Activated gamma-delta T cell treated with Interleukin-2 at 50 U/mL for 16 hours (primary cell): ENCODE data around the gene EWSR1.
A peak's percentile ranks its signal among the peaks of the same experiment; 100 is the strongest.

ENCODE experiments used
- DNase-seq: peaks from one replicate; pipeline ENCODE4 v3.0.0-alpha.2; 2020

The EWSR1 gene

GRCh38 chr22:29270475-29271271 is 2.6 kb downstream of the EWSR1 start:
- DNase-seq: no peak

- DNase-seq: no peak
These were observed 4.6 kb downstream of the EWSR1 start for GRCh38 chr22:29272624-29273023.

DNA sequence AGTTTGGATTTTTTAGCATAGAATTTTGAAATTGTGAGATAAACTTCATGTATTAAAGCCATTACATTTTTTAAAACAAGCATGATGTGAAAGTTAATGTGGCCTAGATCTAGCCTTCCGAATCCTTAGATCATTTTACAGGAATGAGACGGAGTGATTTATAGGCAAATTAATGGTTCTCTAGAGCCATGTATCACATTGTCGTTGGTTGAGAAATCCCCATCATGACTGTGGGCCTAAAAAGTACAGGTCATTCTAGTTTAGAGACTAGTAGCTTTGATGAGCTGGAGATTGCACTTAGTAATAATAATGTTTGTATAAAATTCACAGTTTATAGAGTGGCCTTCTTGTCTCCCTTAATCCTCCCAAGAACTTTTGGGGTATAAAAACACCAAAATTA is 7.1 kb downstream of the EWSR1 start:
- DNase-seq: no peak

GRCh38 chr22:29275819-29276565 is 7.9 kb downstream of the EWSR1 start:
- no peak for DNase-seq

- DNase-seq: no peak
These were observed 9.9 kb downstream of the EWSR1 start for GRCh38 chr22:29277927-29278326.

DNA sequence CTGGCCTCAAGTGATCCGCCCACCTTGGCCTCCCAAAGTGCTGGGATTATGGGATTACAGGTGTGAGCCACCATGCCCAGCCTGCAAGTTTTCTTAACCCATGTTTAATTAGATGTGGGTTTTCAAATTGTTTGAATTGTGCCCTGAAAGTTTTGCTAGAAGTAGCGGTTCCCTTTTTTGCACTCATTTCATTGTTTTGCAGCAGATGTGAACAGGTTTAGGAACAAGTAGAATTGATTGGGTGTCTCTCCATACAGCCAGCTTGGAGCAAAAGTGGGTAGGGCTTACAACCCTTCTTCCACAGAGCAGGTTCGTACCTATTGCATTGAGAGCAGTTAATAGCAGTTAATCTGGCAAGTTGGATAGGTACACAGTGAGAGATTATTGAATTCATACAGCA is 16.1 kb downstream of the EWSR1 start:
- no peak for DNase-seq

GRCh38 chr22:29288837-29289236 is 20.8 kb downstream of the EWSR1 start:
- no peak for DNase-seq

- no peak for DNase-seq
These were observed 22.0 kb downstream of the EWSR1 start for GRCh38 chr22:29290061-29290460.

- DNase-seq: no peak
These were observed 23.1 kb downstream of the EWSR1 start for GRCh38 chr22:29291215-29291614.

DNA sequence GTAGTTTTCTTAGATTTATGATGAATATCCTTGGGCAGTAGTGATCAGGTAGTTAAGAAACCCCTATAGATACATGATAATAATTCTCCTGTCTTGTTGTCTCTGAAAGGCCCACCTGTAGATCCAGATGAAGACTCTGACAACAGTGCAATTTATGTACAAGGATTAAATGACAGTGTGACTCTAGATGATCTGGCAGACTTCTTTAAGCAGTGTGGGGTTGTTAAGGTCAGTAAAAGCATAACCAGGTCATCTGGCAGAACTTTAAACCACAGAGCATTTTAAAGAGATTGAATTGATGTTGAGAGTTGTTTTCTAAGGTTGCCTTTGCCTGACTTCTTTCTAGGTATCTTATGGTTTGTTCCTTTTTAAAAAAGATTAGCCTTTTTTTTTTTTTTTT is 24.3 kb downstream of the EWSR1 start:
- DNase-seq: no peak

- no peak for DNase-seq
These were observed 30.6 kb downstream of the EWSR1 start for GRCh38 chr22:29298641-29299040.

GRCh38 chr22:29299136-29299900 is 31.2 kb downstream of the EWSR1 start:
- DNase-seq: no peak

- DNase-seq: no peak
These were observed 32.4 kb downstream of the EWSR1 start for GRCh38 chr22:29300467-29300806.

- no peak for DNase-seq
These were observed 32.9 kb downstream of the EWSR1 start for GRCh38 chr22:29300807-29301601.

GRCh38 chr22:29301716-29302401 is 33.8 kb downstream of the EWSR1 start:
- DNase-seq: no peak

- DNase-seq: no peak
These were observed 34.3 kb downstream of the EWSR1 start for GRCh38 chr22:29302402-29302680.

- DNase-seq: no peak
These were observed 34.8 kb downstream of the EWSR1 start for GRCh38 chr22:29302681-29303465.

GRCh38 chr22:29305836-29306174 is 37.7 kb downstream of the EWSR1 start:
- DNase-seq: no peak

GRCh38 chr22:29306175-29306834 is 38.2 kb downstream of the EWSR1 start, which contains the start of gene GAS2L1:
Gene GAS2L1, plus strand, starts transcription at chr22:29306650. Its CDS starts 1,456 bp downstream, at chr22:29308106.
- DNase-seq: peak; percentile 21

DNA sequence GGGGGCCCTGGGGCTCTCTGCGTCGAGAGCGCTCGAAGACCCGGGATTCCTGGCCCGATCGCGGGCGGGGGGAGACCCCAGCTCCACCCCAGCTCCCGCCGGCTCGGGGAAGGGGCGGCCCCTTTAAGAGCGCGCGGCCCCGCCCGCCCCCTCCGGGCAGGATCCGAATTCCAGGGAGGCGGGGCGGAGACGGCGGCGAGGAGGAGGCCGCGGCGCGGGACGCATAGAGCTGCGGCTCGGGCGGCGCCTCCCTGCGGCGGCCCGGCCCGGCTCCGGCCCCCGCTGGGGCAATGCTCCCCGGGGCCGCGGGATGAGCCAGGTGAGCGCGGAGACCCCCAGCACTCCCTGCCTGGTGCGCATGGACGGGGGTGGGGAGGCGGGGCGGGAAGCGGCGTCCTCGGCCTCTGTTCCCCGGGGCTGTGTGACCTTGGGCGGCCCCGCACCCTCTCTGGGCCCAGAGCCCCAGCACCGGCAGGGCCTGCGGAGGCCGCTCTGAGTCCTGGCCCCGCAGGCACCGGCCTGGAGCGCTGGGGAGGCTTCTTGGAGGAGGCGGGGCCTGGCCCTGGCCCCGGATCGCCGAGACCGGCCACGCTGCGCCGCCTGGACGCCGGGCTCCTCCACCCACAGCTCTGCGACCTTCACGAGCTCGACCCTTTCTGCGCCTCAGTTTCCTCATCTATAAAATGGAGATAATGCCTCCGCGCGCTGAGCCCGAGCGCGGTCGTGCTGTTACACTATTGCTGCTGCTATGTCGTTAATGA is 38.9 kb downstream of the EWSR1 start:
- no peak for DNase-seq
